ENCODE results near the gene WNT3A.

Gene WNT3A

GRCh38 chr1:228083871-228084278 is 77.1 kb downstream of the WNT3A start:
- DNase-seq (ENCODE audit: low read depth in 2 of 3, low spot score in 1 of 3) = no peak

DNA sequence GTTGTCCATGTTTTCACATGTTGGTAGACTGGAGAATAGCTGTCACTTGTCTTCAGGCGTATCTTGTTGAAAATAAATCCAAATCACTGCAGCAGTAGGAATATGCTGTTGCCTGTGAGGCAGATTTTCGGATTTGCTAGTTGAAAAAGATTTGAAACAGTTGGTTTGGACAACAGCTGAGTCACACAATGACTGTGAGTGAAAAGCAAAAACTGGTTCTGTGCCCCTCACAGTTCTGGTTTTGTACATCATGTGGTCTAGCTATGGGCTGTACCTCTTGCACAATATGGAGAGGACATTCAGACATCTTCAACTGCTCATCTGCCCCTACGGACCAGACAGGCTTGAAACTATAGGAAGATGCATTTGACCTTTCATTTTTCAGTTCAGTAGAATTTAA is 77.5 kb downstream of the WNT3A start:
- DNase-seq (ENCODE audit: low read depth in 2 of 3, low spot score in 1 of 3) = no peak

- DNase-seq (ENCODE audit: low read depth in 2 of 3, low spot score in 1 of 3) = no peak
These were observed 78.0 kb downstream of the WNT3A start for GRCh38 chr1:228084797-228085196.

- no peak for DNase-seq (ENCODE audit: low read depth in 2 of 3, low spot score in 1 of 3)
These were observed 78.6 kb downstream of the WNT3A start for GRCh38 chr1:228085287-228085951.

DNA sequence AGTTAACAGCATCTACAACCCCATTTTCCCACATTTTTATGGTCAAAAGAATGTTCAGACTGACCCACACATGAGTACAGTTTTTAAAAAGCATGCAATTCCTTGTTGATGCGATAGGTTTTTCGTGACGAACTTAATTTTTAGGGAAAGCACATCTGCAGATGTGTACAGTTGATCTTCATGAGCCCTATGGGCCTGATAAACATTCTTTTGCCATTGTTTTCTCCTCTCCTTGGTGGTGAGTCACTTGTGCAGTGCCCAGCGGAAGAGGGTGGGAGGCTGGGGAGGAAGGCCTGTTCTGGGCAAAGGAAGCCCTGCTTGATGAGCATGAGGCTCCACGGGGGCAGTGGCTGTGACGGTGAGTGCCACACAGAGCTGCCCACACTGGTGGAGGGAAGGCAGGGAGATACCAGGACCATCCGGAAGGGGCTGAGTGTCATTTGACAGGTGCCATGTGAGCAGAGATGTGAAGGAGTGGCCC is 81.0 kb downstream of the WNT3A start:
- DNase-seq (ENCODE audit: low read depth in 2 of 3, low spot score in 1 of 3) = no peak

DNA sequence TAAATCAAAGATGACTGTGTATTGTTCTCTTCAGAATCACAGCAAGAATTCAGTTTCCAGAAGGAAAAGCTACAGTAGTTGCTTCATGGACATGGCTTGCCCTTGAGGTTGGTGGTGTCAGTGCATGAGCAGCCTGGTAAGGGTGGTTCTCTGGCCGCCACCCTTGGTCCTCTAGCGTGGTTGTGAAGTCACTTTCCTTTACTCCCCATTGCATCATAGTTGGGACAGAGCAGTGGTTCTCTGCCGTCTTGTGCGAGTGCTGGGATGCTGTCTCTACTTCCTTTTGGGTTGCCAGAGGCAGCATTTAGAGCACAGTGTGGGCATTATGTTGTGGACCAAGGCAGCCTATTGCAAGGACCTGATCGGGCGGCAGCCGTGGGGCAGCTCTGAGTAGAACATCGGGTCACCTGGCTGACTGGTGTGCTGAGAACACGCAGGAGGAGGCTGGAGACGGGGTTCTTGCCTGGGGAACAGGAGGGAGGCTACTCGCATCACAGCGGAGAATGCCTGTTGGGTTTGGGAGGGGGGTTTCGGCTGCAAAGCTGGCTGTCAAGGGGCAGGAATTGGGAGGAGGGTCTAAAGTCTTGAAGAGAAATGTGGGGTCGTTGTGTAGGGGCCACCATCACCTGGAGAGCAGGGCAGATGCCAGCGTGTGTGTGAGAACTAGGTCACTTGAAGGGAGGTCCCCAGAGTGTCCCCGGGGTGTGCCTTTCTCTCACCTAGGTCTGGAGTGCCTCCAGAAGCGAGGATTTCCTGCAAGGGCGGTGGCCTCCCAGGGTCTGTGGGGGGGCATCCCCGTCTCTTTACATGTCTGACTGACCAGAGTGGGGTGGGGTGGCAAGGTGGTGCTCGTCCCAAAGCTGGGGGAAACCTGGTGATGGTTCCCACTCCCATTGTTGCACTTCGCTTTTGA is 82.0 kb downstream of the WNT3A start:
- DNase-seq (ENCODE audit: low read depth in 2 of 3, low spot score in 1 of 3) = no peak

GRCh38 chr1:228089519-228090380 is 83.0 kb downstream of the WNT3A start:
- DNase-seq (ENCODE audit: low read depth in 2 of 3, low spot score in 1 of 3) = no peak

- DNase-seq (ENCODE audit: low read depth in 2 of 3, low spot score in 1 of 3) = no peak
These were observed 83.8 kb downstream of the WNT3A start for GRCh38 chr1:228090613-228091081.

GRCh38 chr1:228091084-228091483 is 84.3 kb downstream of the WNT3A start:
- DNase-seq (ENCODE audit: low read depth in 2 of 3, low spot score in 1 of 3) = no peak

GRCh38 chr1:228092342-228093049 is 85.7 kb downstream of the WNT3A start:
- no peak for DNase-seq (ENCODE audit: low read depth in 2 of 3, low spot score in 1 of 3)

- DNase-seq (ENCODE audit: low read depth in 2 of 3, low spot score in 1 of 3) = no peak
These were observed 86.5 kb downstream of the WNT3A start for GRCh38 chr1:228093050-228093906.

GRCh38 chr1:228094432-228095016 is 87.7 kb downstream of the WNT3A start:
- no peak for DNase-seq (ENCODE audit: low read depth in 2 of 3, low spot score in 1 of 3)

GRCh38 chr1:228095161-228095560 is 88.4 kb downstream of the WNT3A start:
- DNase-seq (ENCODE audit: low read depth in 2 of 3, low spot score in 1 of 3) = no peak

DNA sequence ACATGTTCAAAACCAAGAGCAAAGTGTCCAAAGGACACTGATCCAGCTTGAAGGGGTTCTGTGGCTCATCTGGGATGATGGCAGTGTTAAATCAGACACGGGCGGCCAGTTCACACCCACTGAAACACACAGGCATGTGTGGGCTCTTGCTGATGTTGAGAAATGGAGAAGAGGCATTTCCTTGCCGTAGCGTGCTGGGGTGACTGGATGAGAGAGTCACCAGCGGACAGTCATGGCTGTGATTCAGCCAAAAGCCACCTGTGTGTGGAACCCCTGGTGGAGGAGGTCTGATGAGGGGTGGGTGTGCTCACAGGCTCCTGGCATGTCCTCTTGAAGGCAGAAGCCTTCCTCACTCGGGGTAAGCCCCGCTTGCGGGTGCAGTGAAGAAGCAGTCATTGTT is 89.1 kb downstream of the WNT3A start:
- no peak for DNase-seq (ENCODE audit: low read depth in 2 of 3, low spot score in 1 of 3)

- no peak for DNase-seq (ENCODE audit: low read depth in 2 of 3, low spot score in 1 of 3)
These were observed 89.9 kb downstream of the WNT3A start for GRCh38 chr1:228096416-228097332.

DNA sequence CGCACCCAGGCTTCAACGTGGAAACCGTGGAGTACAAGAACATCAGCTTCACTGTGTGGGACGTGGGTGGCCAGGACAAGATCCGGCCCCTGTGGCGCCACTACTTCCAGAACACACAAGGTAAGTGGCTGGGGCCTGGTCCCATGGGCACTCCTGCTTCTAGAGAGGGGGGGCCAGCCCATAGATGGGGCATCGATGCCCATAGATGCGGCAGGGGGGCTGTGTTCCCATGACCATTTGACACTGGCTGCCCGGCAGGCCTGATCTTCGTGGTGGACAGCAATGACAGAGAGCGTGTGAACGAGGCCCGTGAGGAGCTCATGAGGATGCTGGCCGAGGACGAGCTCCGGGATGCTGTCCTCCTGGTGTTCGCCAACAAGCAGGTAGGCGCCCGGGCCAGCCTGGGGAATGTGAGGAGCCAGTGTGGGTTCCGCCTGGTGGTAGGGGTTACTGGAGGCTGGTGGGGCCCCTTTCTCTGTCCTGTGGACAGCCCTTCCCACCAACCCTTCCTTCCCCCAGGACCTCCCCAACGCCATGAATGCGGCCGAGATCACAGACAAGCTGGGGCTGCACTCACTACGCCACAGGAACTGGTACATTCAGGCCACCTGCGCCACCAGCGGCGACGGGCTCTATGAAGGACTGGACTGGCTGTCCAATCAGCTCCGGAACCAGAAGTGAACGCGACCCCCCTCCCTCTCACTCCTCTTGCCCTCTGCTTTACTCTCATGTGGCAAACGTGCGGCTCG is 90.7 kb downstream of the WNT3A start:
- DNase-seq (ENCODE audit: low read depth in 2 of 3, low spot score in 1 of 3) = no peak

DNA sequence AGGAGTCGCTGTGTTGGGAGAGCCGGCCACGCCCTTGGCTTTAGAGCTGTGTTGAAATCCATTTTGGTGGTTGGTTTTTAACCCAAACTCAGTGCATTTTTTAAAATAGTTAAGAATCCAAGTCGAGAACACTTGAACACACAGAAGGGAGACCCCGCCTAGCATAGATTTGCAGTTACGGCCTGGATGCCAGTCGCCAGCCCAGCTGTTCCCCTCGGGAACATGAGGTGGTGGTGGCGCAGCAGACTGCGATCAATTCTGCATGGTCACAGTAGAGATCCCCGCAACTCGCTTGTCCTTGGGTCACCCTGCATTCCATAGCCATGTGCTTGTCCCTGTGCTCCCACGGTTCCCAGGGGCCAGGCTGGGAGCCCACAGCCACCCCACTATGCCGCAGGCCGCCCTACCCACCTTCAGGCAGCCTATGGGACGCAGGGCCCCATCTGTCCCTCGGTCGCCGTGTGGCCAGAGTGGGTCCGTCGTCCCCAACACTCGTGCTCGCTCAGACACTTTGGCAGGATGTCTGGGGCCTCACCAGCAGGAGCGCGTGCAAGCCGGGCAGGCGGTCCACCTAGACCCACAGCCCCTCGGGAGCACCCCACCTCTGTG is 91.6 kb downstream of the WNT3A start:
- DNase-seq (ENCODE audit: low read depth in 2 of 3, low spot score in 1 of 3) = no peak
